Neural cell (in vitro differentiated cells): Measurements from ENCODE around the gene GLI3. TPM values are rescaled to one million over a fixed set of nuclear protein-coding genes. Genes with fewer than 3 reads are reported as not detected.

Experiments used
- H2AFZ ChIP-seq: fragments of 200-600, 300-800 bp; sonication (generic), shearing (Covaris generic); 2 replicates; pipeline ENCODE4 v1.6.0; 2014; ENCODE audit warnings: low read depth, mild to moderate bottlenecking, antibody characterized with exemption, low read length, moderate library complexity
- H3F3A ChIP-seq: fragments of 200-600 bp; shearing (Covaris generic); 2 replicates; pipeline ENCODE4 v1.6.1; 2016; ENCODE audit warnings: mild to moderate bottlenecking, moderate library complexity, mixed read lengths, antibody characterized with exemption, low read length; ENCODE audit not compliant: insufficient read depth, poor library complexity, severe bottlenecking
- H3K27ac ChIP-seq: fragments of 200-600, 300-800 bp; sonication (generic), shearing (Covaris generic); 2 replicates; pipeline ENCODE4 v1.5.1; 2014; ENCODE audit warnings: mild to moderate bottlenecking, low read length, moderate library complexity
- H3K27me3 ChIP-seq: fragments of 300-800, 200-600 bp; sonication (generic), shearing (Covaris generic); 2 replicates; pipeline ENCODE4 v1.6.0; 2014; ENCODE audit warnings: mild to moderate bottlenecking, low read depth, low read length, moderate library complexity; ENCODE audit not compliant: insufficient read depth
- H3K36me3 ChIP-seq: fragments of 300-800, 200-600 bp; sonication (generic), shearing (Covaris generic); 2 replicates; pipeline ENCODE4 v1.5.1; 2014; ENCODE audit warnings: mild to moderate bottlenecking, antibody characterized with exemption, low read length, moderate library complexity; ENCODE audit not compliant: insufficient read depth
- H3K4me2 ChIP-seq: fragments of 300-800, 200-600 bp; sonication (generic), shearing (Covaris generic); 2 replicates; pipeline ENCODE4 v1.6.0; 2014; ENCODE audit warnings: mild to moderate bottlenecking, low read length
- H3K4me3 ChIP-seq: fragments of 300-800, 200-600 bp; sonication (generic), shearing (Covaris generic); 2 replicates; pipeline ENCODE4 v1.5.1; 2014; ENCODE audit warnings: mild to moderate bottlenecking, low read length, moderate library complexity
- H3K79me2 ChIP-seq: fragments of 200-600 bp; shearing (Covaris generic); replicated peaks from 2 replicates; pipeline ENCODE4 v1.6.0; 2014; ENCODE audit warnings: mild to moderate bottlenecking, low read length, moderate library complexity; ENCODE audit not compliant: insufficient read depth
- H3K9ac ChIP-seq: fragments of 300-800, 200-600 bp; sonication (generic), shearing (Covaris generic); 2 replicates; pipeline ENCODE4 v1.6.1; 2016; ENCODE audit warnings: mild to moderate bottlenecking, low read length, mixed read lengths
- H3K9me2 ChIP-seq: fragments of 200-600 bp; shearing (Covaris generic); 2 replicates; pipeline ENCODE4 v1.6.1; 2016; ENCODE audit warnings: mild to moderate bottlenecking, low read length, mixed read lengths; ENCODE audit not compliant: insufficient read depth
- H3K9me3 ChIP-seq: fragments of 200-600, 300-800 bp; sonication (generic), shearing (Covaris generic); 2 replicates; pipeline ENCODE4 v1.6.1; 2016; ENCODE audit warnings: mild to moderate bottlenecking, mixed run types, low read length, moderate library complexity, mixed read lengths
- H4K20me1 ChIP-seq: fragments of 200-600 bp; shearing (Covaris generic); 2 replicates; pipeline ENCODE4 v1.6.1; 2016; ENCODE audit warnings: mild to moderate bottlenecking, mixed run types; ENCODE audit not compliant: insufficient read depth
- EP300 ChIP-seq: fragments of 450-650 bp; conservative IDR thresholded peaks from 2 replicates; pipeline ENCODE4 v1.6.1; 2014; ENCODE audit warnings: antibody characterized with exemption, mild to moderate bottlenecking, moderate library complexity; ENCODE audit not compliant: poor library complexity, severe bottlenecking
- EZH2 ChIP-seq: fragments of 200-600, 300-800 bp; shearing (Covaris generic), sonication (generic); IDR thresholded peaks from 2 replicates; pipeline ENCODE4 v1.6.1; 2014; ENCODE audit warnings: antibody characterized with exemption, low read length, borderline replicate concordance, mild to moderate bottlenecking; ENCODE audit not compliant: insufficient read depth, poor library complexity, severe bottlenecking
- MXI1 ChIP-seq: fragments of 450-650 bp; conservative IDR thresholded peaks from 2 replicates; pipeline ENCODE4 v1.6.1; 2014; ENCODE audit warnings: antibody characterized with exemption, mild to moderate bottlenecking; ENCODE audit not compliant: poor library complexity, severe bottlenecking
- POLR2AphosphoS5 ChIP-seq: IDR thresholded peaks from 2 replicates; pipeline ENCODE4 v1.6.1; 2012
- RAD21 ChIP-seq: fragments of 450-650 bp; conservative IDR thresholded peaks from 2 replicates; pipeline ENCODE4 v1.6.1; 2014; ENCODE audit warnings: antibody characterized with exemption, mild to moderate bottlenecking, moderate library complexity
- SMC3 ChIP-seq: fragments of 450-650 bp; conservative IDR thresholded peaks from 2 replicates; pipeline ENCODE4 v1.6.1; 2014; ENCODE audit warnings: antibody characterized with exemption, mild to moderate bottlenecking, moderate library complexity; ENCODE audit not compliant: poor library complexity
- TAF1 ChIP-seq: IDR thresholded peaks from 2 replicates; pipeline ENCODE4 v1.6.1; 2012; ENCODE audit warnings: low read depth
- polyA plus RNA-seq: library from polyadenylated mRNA; depleted of rRNA; stranded (reverse); fragments of >200 nt; gene quantifications from 2 replicates; pipeline ENCODE4 v1.2.3, GENCODE V29; 2014
- TF ChIP-seq, protein P1 (sequence below): fragments of 450-650 bp; IDR thresholded peaks from 2 replicates; pipeline ENCODE4 v1.5.1; 2014; ENCODE audit warnings: antibody characterized with exemption, mild to moderate bottlenecking, moderate library complexity; ENCODE audit not compliant: poor library complexity, severe bottlenecking
- TF ChIP-seq, protein P2 (sequence below): IDR thresholded peaks from 2 replicates; pipeline ENCODE4 v1.6.1; 2012; ENCODE audit warnings: borderline replicate concordance

The GLI3 gene
- polyA plus RNA-seq, 1 donor from 2014 or later: 0.19 TPM

DNA sequence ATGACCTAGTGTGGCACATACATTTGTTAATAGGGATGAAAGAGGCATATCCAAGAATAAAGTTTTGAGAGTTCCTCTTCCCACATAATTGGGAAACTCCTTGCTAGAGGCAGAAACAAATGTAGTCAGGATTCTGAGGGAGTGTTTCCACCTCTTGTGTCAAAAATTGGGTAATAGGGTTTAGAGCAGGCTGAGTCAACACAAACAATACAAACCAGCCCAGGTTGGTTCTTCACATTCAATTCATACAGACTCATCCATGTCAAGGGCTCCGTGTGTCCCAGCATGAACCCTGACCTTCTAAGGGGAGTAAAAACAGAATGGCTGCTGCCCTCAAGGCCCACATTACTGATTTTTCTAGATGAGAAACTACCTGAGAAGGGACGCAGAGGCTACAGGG is 75.3 kb downstream of the GLI3 start (continued):
- TF ChIP-seq MXI1: no peak
- no peak for TF ChIP-seq POLR2AphosphoS5
- no peak for TF ChIP-seq RAD21

DNA sequence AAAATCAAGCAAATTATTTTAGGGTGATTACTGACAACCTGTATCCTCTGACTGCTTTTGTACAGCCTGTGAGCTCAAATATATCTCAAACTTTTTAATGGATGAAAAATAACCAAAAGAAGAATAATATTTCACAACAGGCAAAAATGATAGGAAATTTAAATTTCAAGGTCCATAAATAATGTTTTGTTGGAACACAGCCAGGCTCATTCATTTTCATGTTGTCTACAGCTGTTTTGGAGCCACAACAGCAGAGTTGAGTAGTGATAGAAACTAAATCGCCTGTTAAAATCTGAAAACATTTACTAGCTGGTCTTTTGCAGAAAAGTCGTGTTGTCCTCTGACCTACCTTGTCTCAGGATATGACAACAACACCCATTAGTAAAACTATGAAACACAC is 75.9 kb downstream of the GLI3 start:
- Histone ChIP-seq H3K79me2 (peaks cover 90% of the 10 kb centered on the region), H3K4me2 (no peak overlapping the region), H2AFZ (no peak overlapping the region), H3K9ac (no peak overlapping the region), H3F3A (no peaks in the 10 kb centered on the region), H3K27me3 (no peaks in the 10 kb centered on the region), H3K4me3 (no peak overlapping the region), H3K9me2 (no peaks in the 10 kb centered on the region), H3K9me3 (no peaks in the 10 kb centered on the region), H4K20me1 (no peaks in the 10 kb centered on the region), H3K36me3 (no peaks in the 10 kb centered on the region), H3K27ac (no peak overlapping the region)
- TF ChIP-seq EP300: no peak
- no peak for TF ChIP-seq POLR2AphosphoS5
- TF ChIP-seq, protein P1, sequence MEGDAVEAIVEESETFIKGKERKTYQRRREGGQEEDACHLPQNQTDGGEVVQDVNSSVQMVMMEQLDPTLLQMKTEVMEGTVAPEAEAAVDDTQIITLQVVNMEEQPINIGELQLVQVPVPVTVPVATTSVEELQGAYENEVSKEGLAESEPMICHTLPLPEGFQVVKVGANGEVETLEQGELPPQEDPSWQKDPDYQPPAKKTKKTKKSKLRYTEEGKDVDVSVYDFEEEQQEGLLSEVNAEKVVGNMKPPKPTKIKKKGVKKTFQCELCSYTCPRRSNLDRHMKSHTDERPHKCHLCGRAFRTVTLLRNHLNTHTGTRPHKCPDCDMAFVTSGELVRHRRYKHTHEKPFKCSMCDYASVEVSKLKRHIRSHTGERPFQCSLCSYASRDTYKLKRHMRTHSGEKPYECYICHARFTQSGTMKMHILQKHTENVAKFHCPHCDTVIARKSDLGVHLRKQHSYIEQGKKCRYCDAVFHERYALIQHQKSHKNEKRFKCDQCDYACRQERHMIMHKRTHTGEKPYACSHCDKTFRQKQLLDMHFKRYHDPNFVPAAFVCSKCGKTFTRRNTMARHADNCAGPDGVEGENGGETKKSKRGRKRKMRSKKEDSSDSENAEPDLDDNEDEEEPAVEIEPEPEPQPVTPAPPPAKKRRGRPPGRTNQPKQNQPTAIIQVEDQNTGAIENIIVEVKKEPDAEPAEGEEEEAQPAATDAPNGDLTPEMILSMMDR: no peak
- TF ChIP-seq RAD21: no peak
- TF ChIP-seq EZH2: no peak
- no peak for TF ChIP-seq TAF1
- no peak for TF ChIP-seq SMC3
- TF ChIP-seq, protein P2, sequence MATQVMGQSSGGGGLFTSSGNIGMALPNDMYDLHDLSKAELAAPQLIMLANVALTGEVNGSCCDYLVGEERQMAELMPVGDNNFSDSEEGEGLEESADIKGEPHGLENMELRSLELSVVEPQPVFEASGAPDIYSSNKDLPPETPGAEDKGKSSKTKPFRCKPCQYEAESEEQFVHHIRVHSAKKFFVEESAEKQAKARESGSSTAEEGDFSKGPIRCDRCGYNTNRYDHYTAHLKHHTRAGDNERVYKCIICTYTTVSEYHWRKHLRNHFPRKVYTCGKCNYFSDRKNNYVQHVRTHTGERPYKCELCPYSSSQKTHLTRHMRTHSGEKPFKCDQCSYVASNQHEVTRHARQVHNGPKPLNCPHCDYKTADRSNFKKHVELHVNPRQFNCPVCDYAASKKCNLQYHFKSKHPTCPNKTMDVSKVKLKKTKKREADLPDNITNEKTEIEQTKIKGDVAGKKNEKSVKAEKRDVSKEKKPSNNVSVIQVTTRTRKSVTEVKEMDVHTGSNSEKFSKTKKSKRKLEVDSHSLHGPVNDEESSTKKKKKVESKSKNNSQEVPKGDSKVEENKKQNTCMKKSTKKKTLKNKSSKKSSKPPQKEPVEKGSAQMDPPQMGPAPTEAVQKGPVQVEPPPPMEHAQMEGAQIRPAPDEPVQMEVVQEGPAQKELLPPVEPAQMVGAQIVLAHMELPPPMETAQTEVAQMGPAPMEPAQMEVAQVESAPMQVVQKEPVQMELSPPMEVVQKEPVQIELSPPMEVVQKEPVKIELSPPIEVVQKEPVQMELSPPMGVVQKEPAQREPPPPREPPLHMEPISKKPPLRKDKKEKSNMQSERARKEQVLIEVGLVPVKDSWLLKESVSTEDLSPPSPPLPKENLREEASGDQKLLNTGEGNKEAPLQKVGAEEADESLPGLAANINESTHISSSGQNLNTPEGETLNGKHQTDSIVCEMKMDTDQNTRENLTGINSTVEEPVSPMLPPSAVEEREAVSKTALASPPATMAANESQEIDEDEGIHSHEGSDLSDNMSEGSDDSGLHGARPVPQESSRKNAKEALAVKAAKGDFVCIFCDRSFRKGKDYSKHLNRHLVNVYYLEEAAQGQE: no peak
- TF ChIP-seq MXI1: no peak

DNA sequence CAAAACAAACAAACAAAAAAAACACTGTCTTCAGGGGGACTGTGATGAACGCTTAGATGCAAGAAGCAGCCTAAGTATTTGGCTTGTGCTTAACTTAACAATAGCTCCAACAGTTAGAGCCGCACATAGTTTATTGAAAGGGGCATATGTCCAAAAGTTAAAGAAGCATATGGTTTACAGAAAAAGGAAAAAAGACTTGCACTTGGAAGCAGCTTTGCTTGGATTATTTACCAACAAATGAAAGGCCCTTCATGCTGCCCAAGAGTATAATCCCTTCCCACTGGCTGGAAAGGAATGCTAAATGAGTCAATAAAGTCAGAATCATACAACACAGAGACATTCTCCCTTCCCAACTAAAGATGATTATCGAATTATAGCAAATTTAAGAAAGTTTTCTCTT is 77.9 kb downstream of the GLI3 start:
- no peak overlapping the region for H3K4me2 ChIP-seq
- no peak overlapping the region for H3K9ac ChIP-seq
- no peaks in the 10 kb centered on the region for H3K27me3 ChIP-seq
- no peak for TF ChIP-seq SMC3
- no peak for TF ChIP-seq EZH2
- TF ChIP-seq, protein P1: no peak
- TF ChIP-seq, protein P2: no peak
- TF ChIP-seq RAD21: no peak
- no peak overlapping the region for H2AFZ ChIP-seq
- no peak overlapping the region for H3K4me3 ChIP-seq
- no peaks in the 10 kb centered on the region for H3F3A ChIP-seq
- peaks cover 94% of the 10 kb centered on the region for H3K79me2 ChIP-seq
- no peaks in the 10 kb centered on the region for H3K36me3 ChIP-seq
- H3K9me3 ChIP-seq: no peaks in the 10 kb centered on the region
- no peaks in the 10 kb centered on the region for H4K20me1 ChIP-seq
- H3K9me2 ChIP-seq: no peaks in the 10 kb centered on the region
- no peak overlapping the region for H3K27ac ChIP-seq
